GM13976 (cell line): Measurements from ENCODE around the gene LTBP3.

ENCODE experiments used
- DNase-seq: peaks from one replicate; pipeline ENCODE4 v3.0.0; 2012; ENCODE audit warnings: low spot score
- CTCF ChIP-seq: IDR thresholded peaks from 2 replicates; pipeline ENCODE4 v1.5.1; 2012; ENCODE audit warnings: borderline replicate concordance, mild to moderate bottlenecking; ENCODE audit not compliant: insufficient read depth; ENCODE audit errors: extremely low read depth, missing control alignments, control extremely low read depth
- in situ Hi-C: fragments of 300-500 bp; cut with MboI; formaldehyde crosslinking; loops from one replicate; pipeline ENCODE4 v1.12.0; 2022; ENCODE audit warnings: low sequenced_read_pairs, mixed read lengths, inconsistent platforms; ENCODE audit not compliant: unreplicated experiment

LTBP3 gene

GRCh38 chr11:65499713-65500386 lies 58.3 kb downstream of the LTBP3 start:
- TF ChIP-seq CTCF: no peak
- no peak for DNase-seq

GRCh38 chr11:65498977-65499712 lies 59.0 kb downstream of the LTBP3 start, which contains the start of gene MALAT1:
Gene MALAT1, plus strand, starts transcription at chr11:65499045.
- DNase-seq: no peak
- in situ Hi-C loops: loop anchor here (5.0 kb wide), 1 partner anchor 67 kb away; no protein-coding TSS in a partner anchor
- TF ChIP-seq CTCF: no peak

More at GRCh38 chr11:65499713-65500386, 58.3 kb downstream of the LTBP3 start:
- in situ Hi-C loops: loop anchor here (5.0 kb wide), 1 partner anchor 68 kb away; no protein-coding TSS in a partner anchor

GRCh38 chr11:65498727-65498976 lies 59.5 kb downstream of the LTBP3 start:
- TF ChIP-seq CTCF: no peak
- DNase-seq: no peak
- in situ Hi-C loops: loop anchor here (5.0 kb wide), 1 partner anchor 66 kb away; no protein-coding TSS in a partner anchor

GRCh38 chr11:65498042-65498726 lies 60.0 kb downstream of the LTBP3 start:
- in situ Hi-C loops: loop anchor here (5.0 kb wide), 1 partner anchor 66 kb away; no protein-coding TSS in a partner anchor
- no peak for DNase-seq
- no peak for TF ChIP-seq CTCF

- no peak for TF ChIP-seq CTCF
- DNase-seq: peak; percentile 87
- in situ Hi-C loops: loop anchor here (5.0 kb wide), 1 partner anchor 65 kb away; no protein-coding TSS in a partner anchor
These were observed 60.8 kb downstream of the LTBP3 start for GRCh38 chr11:65497141-65498041.
